Tibial artery (tissue), 4 donors: ENCODE measurements around the gene NRAP.

ENCODE experiments used
- DNase-seq, 2 donors: peaks; one replicate each; pipeline ENCODE4 v3.0.0-alpha.2; 2019
- H3K27ac ChIP-seq, 2 donors: fragments of 200-600 bp; sonication (generic) in 1 of 2; 1 replicate in 1 of 2; 2 replicates in 1 of 2; pipeline ENCODE4 v1.5.1; 2018 to 2019; ENCODE audit warnings: mild to moderate bottlenecking in 1 of 2
- H3K27me3 ChIP-seq, 2 donors: fragments of 200-600 bp; sonication (generic) in 1 of 2; one replicate each; pipeline versions ENCODE4 v1.5.1 to v1.6.0; 2016 to 2019
- H3K36me3 ChIP-seq, 3 donors: fragments of 200-600 bp; sonication (generic) in 2 of 3; one replicate each; pipeline ENCODE4 v1.5.1; 2016 to 2019; ENCODE audit warnings: mild to moderate bottlenecking in 2 of 3
- H3K4me1 ChIP-seq, 4 donors: fragments of 200-600 bp; sonication (generic) in 2 of 4; 1 replicate in 3 of 4; 2 replicates in 1 of 4; pipeline ENCODE4 v1.5.1; 2016 to 2019
- H3K4me3 ChIP-seq, 2 donors: fragments of 200-600 bp; sonication (generic) in 1 of 2; 1 replicate in 1 of 2; 2 replicates in 1 of 2; pipeline ENCODE4 v1.5.1; 2018 to 2019; ENCODE audit warnings: mild to moderate bottlenecking in 2 of 2
- H3K9me3 ChIP-seq, 3 donors: fragments of 200-600 bp; sonication (generic) in 1 of 3; one replicate each; pipeline ENCODE4 v1.5.1; 2016 to 2019
- intact Hi-C: fragments of 100-400 bp; cut with DNase I; formaldehyde crosslinking; loops from one replicate; pipeline ENCODE4 v1.15.0; 2023; ENCODE audit warnings: low total_unique reads
- TF ChIP-seq, protein P1 (sequence below), 2 experiments: fragments of 200-600 bp in 1 of 2; fragments of 450-650 bp in 1 of 2; IDR thresholded peaks; one replicate each; pipeline ENCODE4 v1.5.1; 2017 to 2019; ENCODE audit warnings: antibody characterized with exemption in 2 of 2, mild to moderate bottlenecking in 1 of 2, moderate library complexity in 1 of 2

NRAP gene

GRCh38 chr10:113641702-113642101, 22.1 kb downstream of the NRAP start:
- H3K27me3 ChIP-seq, result no peaks in the 10 kb centered on the region
- TF ChIP-seq, protein P1, sequence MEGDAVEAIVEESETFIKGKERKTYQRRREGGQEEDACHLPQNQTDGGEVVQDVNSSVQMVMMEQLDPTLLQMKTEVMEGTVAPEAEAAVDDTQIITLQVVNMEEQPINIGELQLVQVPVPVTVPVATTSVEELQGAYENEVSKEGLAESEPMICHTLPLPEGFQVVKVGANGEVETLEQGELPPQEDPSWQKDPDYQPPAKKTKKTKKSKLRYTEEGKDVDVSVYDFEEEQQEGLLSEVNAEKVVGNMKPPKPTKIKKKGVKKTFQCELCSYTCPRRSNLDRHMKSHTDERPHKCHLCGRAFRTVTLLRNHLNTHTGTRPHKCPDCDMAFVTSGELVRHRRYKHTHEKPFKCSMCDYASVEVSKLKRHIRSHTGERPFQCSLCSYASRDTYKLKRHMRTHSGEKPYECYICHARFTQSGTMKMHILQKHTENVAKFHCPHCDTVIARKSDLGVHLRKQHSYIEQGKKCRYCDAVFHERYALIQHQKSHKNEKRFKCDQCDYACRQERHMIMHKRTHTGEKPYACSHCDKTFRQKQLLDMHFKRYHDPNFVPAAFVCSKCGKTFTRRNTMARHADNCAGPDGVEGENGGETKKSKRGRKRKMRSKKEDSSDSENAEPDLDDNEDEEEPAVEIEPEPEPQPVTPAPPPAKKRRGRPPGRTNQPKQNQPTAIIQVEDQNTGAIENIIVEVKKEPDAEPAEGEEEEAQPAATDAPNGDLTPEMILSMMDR (IDR thresholded peaks at IDR 0.05), result no peak
- no peak for DNase-seq
- H3K4me3 ChIP-seq, result no peak overlapping the region
- intact Hi-C loops, result no loop called here
- no peaks in the 10 kb centered on the region for H3K9me3 ChIP-seq
- H3K27ac ChIP-seq, result no peak overlapping the region
- H3K4me1 ChIP-seq, result peaks cover 0 to 34% (median 4%) of the 10 kb centered on the region in 4 donors
- H3K36me3 ChIP-seq, result no peaks in the 10 kb centered on the region

DNA sequence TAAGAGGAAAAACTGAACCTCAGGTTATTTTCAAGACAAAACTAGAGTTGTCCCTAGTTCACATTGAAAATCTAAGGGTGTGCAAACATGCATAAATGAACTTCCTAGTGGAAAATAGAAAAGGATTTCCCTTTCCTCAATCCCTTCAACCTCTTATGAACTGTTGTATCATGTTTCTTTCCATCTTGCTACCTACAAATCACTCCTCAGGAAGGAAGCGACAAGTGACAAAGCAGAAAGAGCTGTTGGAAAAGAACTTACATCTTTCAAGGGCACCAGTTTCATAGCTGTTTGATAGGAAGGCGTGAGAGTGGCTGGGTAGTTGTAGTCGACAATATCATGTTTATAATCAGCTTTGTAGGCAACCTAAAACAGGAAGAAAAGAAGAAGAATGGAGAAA, 23.9 kb downstream of the NRAP start:
- peaks cover 0 to 17% (median 4%) of the 10 kb centered on the region in 4 donors for H3K4me1 ChIP-seq
- no peaks in the 10 kb centered on the region for H3K9me3 ChIP-seq
- H3K36me3 ChIP-seq, result no peaks in the 10 kb centered on the region
- TF ChIP-seq, protein P1 (IDR thresholded peaks at IDR 0.05), result no peak
- DNase-seq, result no peak
- no peaks in the 10 kb centered on the region for H3K27me3 ChIP-seq
- intact Hi-C loops, result no loop called here
- H3K27ac ChIP-seq, result no peak overlapping the region
- no peak overlapping the region for H3K4me3 ChIP-seq

DNA sequence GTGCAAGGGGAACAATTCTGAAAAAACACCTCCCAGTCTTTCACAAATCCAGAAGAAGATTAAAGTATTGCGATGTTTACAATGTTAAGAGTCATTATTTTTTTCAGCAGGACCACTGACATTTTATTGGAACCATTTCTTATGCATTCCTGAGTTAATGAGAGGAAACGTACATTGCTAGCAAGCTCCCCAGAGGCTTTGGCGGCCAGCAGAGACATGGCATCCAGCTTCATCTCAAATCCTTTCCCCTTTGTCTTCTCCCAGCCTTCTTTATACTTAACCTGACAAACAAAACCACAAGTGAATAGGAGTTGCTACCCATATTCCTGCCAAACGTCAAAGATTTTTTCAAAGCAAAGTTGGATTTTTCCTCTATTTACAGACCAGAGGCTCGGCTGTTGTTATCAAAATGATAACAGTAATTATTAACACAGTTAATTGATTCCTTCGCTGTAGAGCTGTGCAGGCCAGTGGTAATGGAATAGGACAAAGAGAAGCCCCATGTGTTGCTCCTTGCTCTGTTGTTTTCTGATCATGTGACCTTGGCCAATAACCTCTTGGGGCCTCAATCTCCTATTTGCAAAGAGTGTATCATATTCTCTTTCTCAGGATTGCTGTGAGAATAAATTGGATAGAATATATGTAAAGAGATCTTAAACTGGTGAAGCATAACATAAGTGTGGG, 32.0 kb downstream of the NRAP start:
- Histone ChIP-seq H3K9me3 (no peaks in the 10 kb centered on the region), H3K27me3 (no peaks in the 10 kb centered on the region), H3K4me3 (no peak overlapping the region), H3K4me1 (peaks cover 0 to 14% (median 3%) of the 10 kb centered on the region in 4 donors), H3K27ac (no peak overlapping the region), H3K36me3 (no peaks in the 10 kb centered on the region)
- intact Hi-C loops, result no loop called here
- TF ChIP-seq, protein P1 (IDR thresholded peaks at IDR 0.05), result no peak
- DNase-seq, result no peak

GRCh38 chr10:113630929-113631533, 32.8 kb downstream of the NRAP start:
- Histone ChIP-seq H3K36me3 (no peaks in the 10 kb centered on the region), H3K9me3 (no peaks in the 10 kb centered on the region), H3K4me3 (no peak overlapping the region), H3K27me3 (no peaks in the 10 kb centered on the region), H3K27ac (no peak overlapping the region), H3K4me1 (peaks cover 0 to 19% (median 4%) of the 10 kb centered on the region in 4 donors)
- TF ChIP-seq, protein P1 (IDR thresholded peaks at IDR 0.05), result no peak
- intact Hi-C loops, result no loop called here
- DNase-seq, result no peak

GRCh38 chr10:113628607-113629153, 35.2 kb downstream of the NRAP start:
- H3K27me3 ChIP-seq, result no peaks in the 10 kb centered on the region
- H3K36me3 ChIP-seq, result no peaks in the 10 kb centered on the region
- TF ChIP-seq, protein P1 (IDR thresholded peaks at IDR 0.05), result no peak
- H3K9me3 ChIP-seq, result no peaks in the 10 kb centered on the region
- no peak overlapping the region for H3K4me3 ChIP-seq
- H3K27ac ChIP-seq, result no peak overlapping the region
- DNase-seq, result no peak
- intact Hi-C loops, result no loop called here
- peaks cover 0 to 19% (median 4%) of the 10 kb centered on the region in 4 donors for H3K4me1 ChIP-seq
